ENCODE results near the gene CEBPG.

The CEBPG gene

DNA sequence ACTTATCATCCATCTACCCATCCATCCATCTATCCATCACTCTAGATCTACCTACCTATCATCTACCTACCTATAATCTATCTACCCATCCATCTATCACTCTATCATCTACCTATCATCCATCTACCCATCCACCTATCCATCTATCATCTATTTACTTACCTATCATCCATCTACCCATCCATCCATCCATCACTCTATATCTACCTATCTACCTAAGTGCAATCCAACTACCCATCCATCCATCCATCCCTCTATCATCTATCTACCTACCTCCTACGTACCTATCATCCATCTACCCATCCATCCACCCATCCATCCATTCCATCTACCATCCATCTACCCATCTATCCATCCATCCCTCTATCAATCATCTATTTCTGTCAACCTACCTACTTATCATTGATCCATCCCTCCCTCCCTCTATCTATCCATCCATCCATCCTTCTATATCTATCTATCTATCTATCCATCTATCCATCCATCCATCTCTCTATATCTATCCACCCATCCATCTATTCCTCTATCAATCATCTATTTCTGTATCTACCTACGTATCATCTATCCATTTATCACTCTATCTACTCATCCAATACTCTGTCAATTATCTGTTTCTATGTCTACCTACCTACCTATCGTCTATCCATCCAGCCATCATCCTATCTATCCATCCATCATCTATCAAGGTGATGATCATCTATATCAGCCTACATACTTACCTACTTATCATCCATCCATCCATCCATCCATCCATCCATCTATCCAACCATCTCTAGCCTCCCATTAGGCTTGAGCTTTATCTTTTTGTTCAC is 49.1 kb downstream of the CEBPG start:
- no peak overlapping the region for H3K4me2 ChIP-seq
- no peaks in the 10 kb centered on the region for H4K20me1 ChIP-seq (ENCODE audit: insufficient read depth)
- no peak overlapping the region for H3K27ac ChIP-seq
- no peaks in the 10 kb centered on the region for H3K4me1 ChIP-seq (ENCODE audit: low read depth, poor library complexity, severe bottlenecking)
- no peak overlapping the region for H3K9ac ChIP-seq
- no peaks in the 10 kb centered on the region for H3K79me2 ChIP-seq (ENCODE audit: insufficient read depth, low read depth)
- H3K27me3 ChIP-seq (ENCODE audit: insufficient read depth, low read depth): no peaks in the 10 kb centered on the region
- H2AFZ ChIP-seq (ENCODE audit: low read depth): no peak overlapping the region
- H3K36me3 ChIP-seq (ENCODE audit: insufficient read depth): no peaks in the 10 kb centered on the region
- TF ChIP-seq, protein P1, sequence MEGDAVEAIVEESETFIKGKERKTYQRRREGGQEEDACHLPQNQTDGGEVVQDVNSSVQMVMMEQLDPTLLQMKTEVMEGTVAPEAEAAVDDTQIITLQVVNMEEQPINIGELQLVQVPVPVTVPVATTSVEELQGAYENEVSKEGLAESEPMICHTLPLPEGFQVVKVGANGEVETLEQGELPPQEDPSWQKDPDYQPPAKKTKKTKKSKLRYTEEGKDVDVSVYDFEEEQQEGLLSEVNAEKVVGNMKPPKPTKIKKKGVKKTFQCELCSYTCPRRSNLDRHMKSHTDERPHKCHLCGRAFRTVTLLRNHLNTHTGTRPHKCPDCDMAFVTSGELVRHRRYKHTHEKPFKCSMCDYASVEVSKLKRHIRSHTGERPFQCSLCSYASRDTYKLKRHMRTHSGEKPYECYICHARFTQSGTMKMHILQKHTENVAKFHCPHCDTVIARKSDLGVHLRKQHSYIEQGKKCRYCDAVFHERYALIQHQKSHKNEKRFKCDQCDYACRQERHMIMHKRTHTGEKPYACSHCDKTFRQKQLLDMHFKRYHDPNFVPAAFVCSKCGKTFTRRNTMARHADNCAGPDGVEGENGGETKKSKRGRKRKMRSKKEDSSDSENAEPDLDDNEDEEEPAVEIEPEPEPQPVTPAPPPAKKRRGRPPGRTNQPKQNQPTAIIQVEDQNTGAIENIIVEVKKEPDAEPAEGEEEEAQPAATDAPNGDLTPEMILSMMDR (conservative IDR thresholded peaks at IDR 0.05; ENCODE audit: low read depth, low read length): no peak
- no peak overlapping the region for H3K4me3 ChIP-seq (IDR thresholded peaks at IDR 0.05; ENCODE audit: insufficient read depth, low read depth, low read length)

DNA sequence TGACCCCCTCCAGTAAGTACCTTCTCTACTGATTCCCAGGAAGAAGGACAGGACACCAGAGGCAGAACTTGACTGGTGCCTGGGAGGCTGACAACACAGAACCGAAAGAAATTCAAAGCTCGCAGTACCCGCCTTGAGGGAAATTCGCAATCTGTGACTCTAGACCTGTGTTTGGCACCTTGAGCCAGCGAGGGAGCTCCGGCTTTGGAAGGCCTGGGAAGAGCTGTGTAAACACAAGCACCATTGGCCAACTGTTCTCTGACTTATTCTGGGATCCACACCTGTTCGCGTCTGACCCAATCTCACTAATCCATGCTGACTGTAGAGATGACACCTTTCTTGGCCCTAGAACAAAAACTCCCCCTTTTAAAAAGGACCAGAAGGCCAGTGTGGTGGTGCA is 50.7 kb downstream of the CEBPG start:
- H3K4me3 ChIP-seq (IDR thresholded peaks at IDR 0.05; ENCODE audit: insufficient read depth, low read depth, low read length): no peak overlapping the region
- H3K4me2 ChIP-seq: no peak overlapping the region
- no peaks in the 10 kb centered on the region for H3K27me3 ChIP-seq (ENCODE audit: insufficient read depth, low read depth)
- no peaks in the 10 kb centered on the region for H3K36me3 ChIP-seq (ENCODE audit: insufficient read depth)
- no peaks in the 10 kb centered on the region for H3K79me2 ChIP-seq (ENCODE audit: insufficient read depth, low read depth)
- H3K27ac ChIP-seq: no peak overlapping the region
- TF ChIP-seq, protein P1 (conservative IDR thresholded peaks at IDR 0.05; ENCODE audit: low read depth, low read length): no peak
- no peak overlapping the region for H2AFZ ChIP-seq (ENCODE audit: low read depth)
- H4K20me1 ChIP-seq (ENCODE audit: insufficient read depth): no peaks in the 10 kb centered on the region
- no peak overlapping the region for H3K9ac ChIP-seq
- H3K4me1 ChIP-seq (ENCODE audit: low read depth, poor library complexity, severe bottlenecking): no peaks in the 10 kb centered on the region

DNA sequence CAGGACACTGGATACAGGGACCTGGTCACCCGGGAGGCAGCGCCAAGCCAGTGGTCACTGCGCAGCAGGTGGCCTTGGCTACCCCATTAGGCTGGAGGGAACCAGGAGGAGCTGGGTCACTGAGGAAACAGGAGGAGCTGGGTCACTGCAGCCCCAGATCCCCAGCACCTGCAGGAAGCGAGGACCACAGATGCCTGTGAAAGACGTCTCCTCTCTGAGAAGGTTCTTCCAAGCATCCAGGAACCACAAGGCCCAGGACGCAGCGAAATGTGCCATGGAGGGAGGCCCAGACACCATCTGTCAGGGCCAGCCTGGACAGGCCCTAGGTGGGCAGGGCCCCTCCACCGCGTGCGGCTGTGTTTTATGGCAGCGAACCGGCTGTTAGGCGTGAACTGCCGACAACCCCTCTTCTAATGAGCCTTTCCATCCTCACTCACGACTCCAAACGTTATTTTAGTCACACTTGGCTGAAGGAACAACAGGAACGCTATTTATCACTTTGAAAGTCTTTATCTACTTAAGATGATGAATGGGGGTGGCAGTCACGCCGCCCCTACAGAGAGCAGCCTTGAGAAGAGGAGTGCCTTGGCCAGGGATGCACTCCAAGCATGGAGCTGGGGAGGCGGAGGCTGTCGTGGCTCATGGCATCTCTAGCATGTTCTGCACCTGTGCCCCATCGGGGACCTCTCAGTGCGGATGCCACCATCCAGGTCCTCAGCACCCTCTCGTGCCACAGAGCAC is 53.3 kb downstream of the CEBPG start:
- Histone ChIP-seq H3K79me2 (ENCODE audit: insufficient read depth, low read depth) (no peaks in the 10 kb centered on the region), H3K27ac (no peak overlapping the region), H3K4me3 (IDR thresholded peaks at IDR 0.05; ENCODE audit: insufficient read depth, low read depth, low read length) (no peak overlapping the region), H4K20me1 (ENCODE audit: insufficient read depth) (no peaks in the 10 kb centered on the region), H3K36me3 (ENCODE audit: insufficient read depth) (no peaks in the 10 kb centered on the region), H3K27me3 (ENCODE audit: insufficient read depth, low read depth) (no peaks in the 10 kb centered on the region), H3K4me2 (no peak overlapping the region), H2AFZ (ENCODE audit: low read depth) (no peak overlapping the region), H3K9ac (no peak overlapping the region), H3K4me1 (ENCODE audit: low read depth, poor library complexity, severe bottlenecking) (no peaks in the 10 kb centered on the region)
- TF ChIP-seq, protein P1 (conservative IDR thresholded peaks at IDR 0.05; ENCODE audit: low read depth, low read length): no peak

DNA sequence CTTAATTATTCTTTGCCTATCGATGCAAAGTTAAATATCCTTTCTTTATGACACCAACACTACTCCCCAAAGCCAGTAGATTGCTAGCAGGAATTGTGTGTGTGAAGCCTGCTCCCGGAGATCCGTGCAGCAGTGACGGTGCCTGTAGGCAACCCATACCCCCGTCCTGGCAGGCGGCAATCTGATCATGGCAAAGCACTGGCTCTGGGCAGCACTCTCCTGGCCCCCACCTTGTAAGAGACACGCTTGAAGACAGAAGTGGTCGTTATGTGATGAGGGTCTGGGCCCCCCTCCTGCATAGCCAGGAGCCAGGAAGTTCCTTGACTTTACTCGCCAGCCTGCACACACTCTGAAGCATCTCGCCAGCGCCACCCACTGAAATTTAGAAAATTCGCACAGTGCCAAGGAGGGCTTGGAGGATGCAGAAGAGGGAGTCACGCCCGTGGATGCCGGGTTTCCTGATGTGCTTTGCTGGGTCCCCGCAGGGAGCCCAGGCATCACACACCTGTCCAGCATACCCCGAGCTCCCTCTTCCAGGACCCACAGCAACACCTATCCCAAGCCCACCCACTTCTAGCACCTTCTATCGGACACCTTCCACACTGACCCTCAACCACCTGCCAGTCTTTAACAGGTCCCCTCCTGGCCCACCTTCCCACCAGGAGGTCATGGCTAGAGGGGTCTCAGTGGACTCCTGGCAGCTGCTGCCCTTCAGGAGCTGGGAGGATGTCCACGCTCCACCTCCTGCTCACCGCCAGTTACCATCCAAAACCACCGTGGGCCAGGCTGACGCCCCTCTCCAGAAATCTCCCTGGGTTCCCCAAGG is 54.5 kb downstream of the CEBPG start:
- Histone ChIP-seq H3K4me1 (ENCODE audit: low read depth, poor library complexity, severe bottlenecking) (no peaks in the 10 kb centered on the region), H3K79me2 (ENCODE audit: insufficient read depth, low read depth) (no peaks in the 10 kb centered on the region), H3K36me3 (ENCODE audit: insufficient read depth) (no peaks in the 10 kb centered on the region), H3K4me3 (IDR thresholded peaks at IDR 0.05; ENCODE audit: insufficient read depth, low read depth, low read length) (no peak overlapping the region), H3K4me2 (no peak overlapping the region), H3K9ac (no peak overlapping the region), H3K27me3 (ENCODE audit: insufficient read depth, low read depth) (no peaks in the 10 kb centered on the region), H4K20me1 (ENCODE audit: insufficient read depth) (no peaks in the 10 kb centered on the region), H2AFZ (ENCODE audit: low read depth) (no peak overlapping the region), H3K27ac (no peak overlapping the region)
- TF ChIP-seq, protein P1 (conservative IDR thresholded peaks at IDR 0.05; ENCODE audit: low read depth, low read length): no peak
